Astrocyte (in vitro differentiated cells and primary cell): ENCODE results near the gene SHC1. TPM values are rescaled to one million over a fixed set of nuclear protein-coding genes. Genes with fewer than 3 reads are reported as not detected.

Experiments
- DNase-seq: peaks from one replicate; pipeline ENCODE4 v3.0.0-alpha.2; 2010; ENCODE audit warnings: low read depth
- FAIRE-seq: peaks from 2 replicates; lab custom pipeline; 2011; peaks lifted over from hg19 to GRCh38; lab: Jason Lieb, UNC
- H2AFZ ChIP-seq: 2 replicates; pipeline ENCODE4 v1.6.0; 2012; ENCODE audit warnings: low read depth, low read length, inconsistent platforms
- H3K27ac ChIP-seq: 2 replicates; pipeline ENCODE4 v1.5.1; 2011; ENCODE audit warnings: low read depth, low read length, inconsistent platforms
- H3K27me3 ChIP-seq: 2 replicates; pipeline ENCODE4 v1.6.0; 2011; ENCODE audit warnings: low read length, inconsistent platforms; ENCODE audit not compliant: insufficient read depth
- H3K36me3 ChIP-seq: 2 replicates; pipeline ENCODE4 v1.5.1; 2011; ENCODE audit warnings: low read length, inconsistent platforms; ENCODE audit not compliant: insufficient read depth
- H3K4me1 ChIP-seq: 2 replicates; pipeline ENCODE4 v1.5.1; 2011; ENCODE audit warnings: low read length, inconsistent platforms; ENCODE audit not compliant: insufficient read depth
- H3K4me2 ChIP-seq: 2 replicates; pipeline ENCODE4 v1.6.0; 2012; ENCODE audit warnings: low read length, inconsistent platforms
- H3K4me3 ChIP-seq: 2 replicates; pipeline ENCODE4 v1.5.1; 2011; ENCODE audit warnings: low read depth, mild to moderate bottlenecking, low read length, inconsistent platforms; ENCODE audit not compliant: insufficient read depth
- H3K79me2 ChIP-seq: 2 replicates; pipeline ENCODE4 v1.6.0; 2012; ENCODE audit warnings: mild to moderate bottlenecking, low read length, inconsistent platforms; ENCODE audit not compliant: insufficient read depth
- H3K9ac ChIP-seq: 2 replicates; pipeline ENCODE4 v1.6.0; 2012; ENCODE audit warnings: mild to moderate bottlenecking, low read length, inconsistent platforms
- H3K9me3 ChIP-seq: 2 replicates; pipeline ENCODE4 v1.5.1; 2012; ENCODE audit warnings: low read depth, mild to moderate bottlenecking, low read length, inconsistent platforms; ENCODE audit not compliant: insufficient read depth
- H4K20me1 ChIP-seq: 2 replicates; pipeline ENCODE4 v1.6.0; 2012; ENCODE audit warnings: low read length, inconsistent platforms; ENCODE audit not compliant: insufficient read depth
- H3K27ac Mint-ChIP-seq: one replicate; pipeline ENCODE4 v1.8.0; 2021; ENCODE audit warnings: mild to moderate bottlenecking, mixed read lengths; ENCODE audit not compliant: unreplicated experiment
- H3K27me3 Mint-ChIP-seq: one replicate; pipeline ENCODE4 v1.8.0; 2021; ENCODE audit warnings: low read depth, mixed read lengths; ENCODE audit not compliant: unreplicated experiment
- H3K36me3 Mint-ChIP-seq: one replicate; pipeline ENCODE4 v1.8.0; 2021; ENCODE audit warnings: low read depth, mixed read lengths; ENCODE audit not compliant: unreplicated experiment
- H3K4me1 Mint-ChIP-seq: one replicate; pipeline ENCODE4 v1.8.0; 2021; ENCODE audit warnings: low read depth, mixed read lengths; ENCODE audit not compliant: unreplicated experiment
- H3K4me3 Mint-ChIP-seq: one replicate; pipeline ENCODE4 v1.8.0; 2021; ENCODE audit warnings: mild to moderate bottlenecking, moderate library complexity, mixed read lengths; ENCODE audit not compliant: unreplicated experiment
- H3K9me3 Mint-ChIP-seq: one replicate; pipeline ENCODE4 v1.8.0; 2021; ENCODE audit warnings: mild to moderate bottlenecking, mixed read lengths; ENCODE audit not compliant: unreplicated experiment
- CTCF ChIP-seq: IDR thresholded peaks from 2 replicates; pipeline ENCODE4 v1.5.1; 2011; ENCODE audit warnings: low read depth, mild to moderate bottlenecking, inconsistent platforms, low read length, moderate library complexity; ENCODE audit not compliant: insufficient read depth
- EZH2 ChIP-seq: IDR thresholded peaks from 2 replicates; pipeline ENCODE4 v1.6.1; 2012; ENCODE audit warnings: mild to moderate bottlenecking, low read length, inconsistent platforms; ENCODE audit not compliant: insufficient read depth
- total RNA-seq: library from RNA; stranded (reverse); gene quantifications from 2 replicates; pipeline ENCODE4 v1.2.1, GENCODE V29; 2021

Gene SHC1
- total RNA-seq, 1 donor from 2014 or later, result 397 TPM

GRCh38 chr1:154953611-154954038, 16.9 kb downstream of the SHC1 start:
- peaks cover 4% of the 10 kb centered on the region for H3K36me3 ChIP-seq
- peaks cover 16% of the 10 kb centered on the region for H3K36me3 Mint-ChIP-seq
- no peaks in the 10 kb centered on the region for H3K27me3 ChIP-seq
- peak overlapping the region; percentile 45 for H3K4me3 Mint-ChIP-seq
- H2AFZ ChIP-seq, result no peak overlapping the region
- peaks cover 42% of the 10 kb centered on the region for H4K20me1 ChIP-seq
- H3K4me3 ChIP-seq, result no peak overlapping the region
- no peak for TF ChIP-seq EZH2
- no peak for TF ChIP-seq CTCF
- H3K9ac ChIP-seq, result no peak overlapping the region
- H3K4me2 ChIP-seq, result no peak overlapping the region
- no peaks in the 10 kb centered on the region for H3K9me3 Mint-ChIP-seq
- H3K27ac Mint-ChIP-seq, result no peak overlapping the region
- H3K79me2 ChIP-seq, result peaks cover 22% of the 10 kb centered on the region
- H3K4me1 ChIP-seq, result peaks cover 26% of the 10 kb centered on the region
- no peak overlapping the region for H3K27ac ChIP-seq
- H3K9me3 ChIP-seq, result no peaks in the 10 kb centered on the region
- H3K27me3 Mint-ChIP-seq, result no peaks in the 10 kb centered on the region
- peaks cover 30% of the 10 kb centered on the region for H3K4me1 Mint-ChIP-seq
- no peak for DNase-seq
- no peak for FAIRE-seq

- TF ChIP-seq EZH2 (no peak), CTCF (no peak)
- Mint-ChIP-seq H3K4me3 (peak overlapping the region; percentile 22), H3K27ac (no peak overlapping the region), H3K27me3 (no peaks in the 10 kb centered on the region), H3K36me3 (peaks cover 14% of the 10 kb centered on the region), H3K4me1 (peaks cover 30% of the 10 kb centered on the region), H3K9me3 (no peaks in the 10 kb centered on the region)
- DNase-seq (no peak), FAIRE-seq (no peak)
- Histone ChIP-seq H3K27me3 (no peaks in the 10 kb centered on the region), H3K4me2 (no peak overlapping the region), H3K4me1 (peaks cover 26% of the 10 kb centered on the region), H3K79me2 (peaks cover 22% of the 10 kb centered on the region), H4K20me1 (peaks cover 44% of the 10 kb centered on the region), H3K36me3 (peaks cover 4% of the 10 kb centered on the region), H2AFZ (no peak overlapping the region), H3K9me3 (no peaks in the 10 kb centered on the region), H3K4me3 (no peak overlapping the region), H3K9ac (no peak overlapping the region), H3K27ac (no peak overlapping the region)
These were observed 17.9 kb downstream of the SHC1 start for GRCh38 chr1:154952664-154953063.

GRCh38 chr1:154951901-154952657, 18.5 kb downstream of the SHC1 start:
- H3K9me3 ChIP-seq, result no peaks in the 10 kb centered on the region
- H4K20me1 ChIP-seq, result peaks cover 44% of the 10 kb centered on the region
- DNase-seq, result no peak
- H3K27me3 ChIP-seq, result no peaks in the 10 kb centered on the region
- no peak for FAIRE-seq
- Mint-ChIP-seq H3K36me3 (peaks cover 15% of the 10 kb centered on the region), H3K27ac (no peak overlapping the region), H3K4me3 (no peak overlapping the region), H3K27me3 (no peaks in the 10 kb centered on the region), H3K4me1 (peaks cover 30% of the 10 kb centered on the region), H3K9me3 (no peaks in the 10 kb centered on the region)
- H3K27ac ChIP-seq, result no peak overlapping the region
- H3K4me2 ChIP-seq, result no peak overlapping the region
- H3K4me3 ChIP-seq, result no peak overlapping the region
- H3K4me1 ChIP-seq, result peaks cover 25% of the 10 kb centered on the region
- H3K9ac ChIP-seq, result no peak overlapping the region
- H3K36me3 ChIP-seq, result peaks cover 4% of the 10 kb centered on the region
- H3K79me2 ChIP-seq, result peaks cover 22% of the 10 kb centered on the region
- TF ChIP-seq CTCF (no peak), EZH2 (no peak)
- H2AFZ ChIP-seq, result no peak overlapping the region
